Measurements from ENCODE around the gene PEX10. TPM values are rescaled to one million over a fixed set of nuclear protein-coding genes. Genes with fewer than 3 reads are reported as not detected.

Gene PEX10
- total RNA-seq, 1 donor from 2014 or later = 24.9 TPM

- DNase-seq (ENCODE audit: low read depth in 2 of 2) = no peak
Observed at GRCh38 chr1:2389644-2390043, 22.7 kb downstream of the PEX10 start.

DNA sequence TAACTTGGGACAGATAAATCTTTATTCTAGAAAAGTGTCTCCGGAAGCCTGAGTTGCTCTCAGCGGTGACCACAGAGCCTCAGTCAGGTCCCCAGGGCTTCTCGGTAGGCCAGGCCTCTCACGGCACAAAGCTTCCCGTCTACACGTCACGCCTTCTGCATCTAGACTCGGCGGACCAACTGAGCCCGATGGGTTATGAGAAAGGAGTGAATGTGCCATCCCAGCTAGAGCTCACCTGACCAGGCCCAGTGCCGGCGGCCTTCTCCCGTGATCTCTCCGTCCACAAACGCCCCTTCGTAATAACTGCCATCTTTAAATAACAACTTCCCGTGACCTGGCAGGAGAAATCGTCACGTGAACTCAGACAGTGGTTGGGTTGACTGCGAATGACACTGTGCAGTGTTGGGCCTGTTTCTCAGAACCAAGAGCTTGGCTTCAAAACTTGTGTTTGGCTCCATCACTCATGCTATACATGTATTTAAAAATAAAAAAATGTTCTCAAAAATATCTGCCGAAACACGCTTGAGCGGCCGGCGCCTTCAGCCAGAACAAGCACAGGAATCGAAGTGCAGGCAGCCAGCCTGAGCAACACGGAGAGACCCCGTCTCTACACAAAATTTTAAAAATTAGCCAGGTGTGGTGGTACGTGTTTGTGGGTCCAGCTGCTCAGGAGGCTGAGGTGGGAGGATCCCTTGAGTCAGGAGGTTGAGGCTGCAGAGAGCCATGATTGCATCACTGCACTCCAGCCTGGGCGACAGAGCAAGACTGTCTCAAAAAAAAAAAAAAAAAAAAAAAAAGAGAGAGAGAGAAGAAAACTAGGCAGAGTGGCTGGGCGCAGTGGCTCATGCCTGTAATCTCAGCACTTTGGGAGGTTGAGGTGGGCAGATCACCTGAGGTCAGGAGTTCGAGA is 24.1 kb downstream of the PEX10 start:
- no peak for DNase-seq (ENCODE audit: low read depth in 2 of 2)

- no peak for DNase-seq (ENCODE audit: low read depth in 2 of 2)
Observed at GRCh38 chr1:2386636-2387611, 25.4 kb downstream of the PEX10 start.

GRCh38 chr1:2385606-2386280 is 26.6 kb downstream of the PEX10 start:
- no peak for DNase-seq (ENCODE audit: low read depth in 2 of 2)

GRCh38 chr1:2384941-2385481 is 27.4 kb downstream of the PEX10 start:
- DNase-seq (ENCODE audit: low read depth in 2 of 2) = no peak

DNA sequence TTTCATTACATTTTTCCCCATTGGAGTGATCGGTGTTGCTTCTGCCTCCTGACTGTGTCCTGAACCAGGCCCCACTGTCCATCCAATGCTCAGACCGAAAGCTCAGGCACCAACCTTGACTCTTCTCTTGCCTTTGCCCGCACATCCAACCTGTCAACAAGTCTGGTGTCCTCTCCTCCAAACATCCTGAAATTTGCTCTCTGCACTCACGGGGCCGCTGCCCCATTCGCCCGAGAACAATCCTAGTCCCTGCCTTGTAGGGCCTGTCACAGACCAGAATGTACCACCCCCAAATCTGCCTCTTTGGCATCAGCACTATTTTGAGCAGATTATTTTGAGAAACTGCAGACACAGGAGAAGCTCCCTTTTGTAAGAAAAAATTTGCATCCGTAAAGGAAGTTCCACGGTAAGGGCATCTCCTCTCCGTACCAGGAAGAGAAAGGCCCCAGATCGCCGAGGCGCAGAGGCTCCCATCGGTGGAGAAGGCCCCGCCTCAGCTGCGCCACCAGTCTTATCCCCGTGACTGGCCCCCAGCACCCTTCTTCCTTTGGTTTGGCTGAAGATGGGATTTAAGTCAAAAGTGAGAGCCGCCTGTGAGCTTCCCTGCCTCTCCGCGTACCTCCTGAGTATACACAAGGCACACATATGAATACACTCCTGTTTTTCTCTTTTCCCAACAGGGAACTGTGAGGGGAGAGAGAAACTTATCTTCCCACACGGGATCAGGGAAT is 28.1 kb downstream of the PEX10 start:
- no peak for DNase-seq (ENCODE audit: low read depth in 2 of 2)

DNA sequence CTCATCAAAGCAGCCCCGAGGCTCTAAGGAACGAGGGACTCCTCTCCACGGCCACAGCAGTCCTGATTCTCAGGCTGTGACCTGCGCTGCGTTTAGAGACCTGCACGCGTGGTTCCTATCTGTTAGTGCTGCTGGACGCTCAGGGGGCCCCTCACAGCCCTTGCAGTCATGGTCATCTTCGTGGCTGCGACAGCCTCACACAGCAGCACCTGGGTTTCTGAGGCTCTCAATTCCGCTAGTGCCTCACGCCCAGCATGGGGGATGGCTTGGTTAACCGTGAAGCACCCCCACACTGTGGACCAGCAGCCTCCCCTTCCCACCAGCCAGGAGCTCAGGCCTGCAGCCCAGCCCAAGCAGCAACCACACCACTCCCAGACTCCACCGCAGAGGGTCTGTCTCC is 28.8 kb downstream of the PEX10 start:
- DNase-seq (ENCODE audit: low read depth in 2 of 2) = no peak

GRCh38 chr1:2382621-2383361 is 29.6 kb downstream of the PEX10 start:
- peak in 1 of 2 donors; percentile 40 for DNase-seq (ENCODE audit: low read depth in 2 of 2)

DNA sequence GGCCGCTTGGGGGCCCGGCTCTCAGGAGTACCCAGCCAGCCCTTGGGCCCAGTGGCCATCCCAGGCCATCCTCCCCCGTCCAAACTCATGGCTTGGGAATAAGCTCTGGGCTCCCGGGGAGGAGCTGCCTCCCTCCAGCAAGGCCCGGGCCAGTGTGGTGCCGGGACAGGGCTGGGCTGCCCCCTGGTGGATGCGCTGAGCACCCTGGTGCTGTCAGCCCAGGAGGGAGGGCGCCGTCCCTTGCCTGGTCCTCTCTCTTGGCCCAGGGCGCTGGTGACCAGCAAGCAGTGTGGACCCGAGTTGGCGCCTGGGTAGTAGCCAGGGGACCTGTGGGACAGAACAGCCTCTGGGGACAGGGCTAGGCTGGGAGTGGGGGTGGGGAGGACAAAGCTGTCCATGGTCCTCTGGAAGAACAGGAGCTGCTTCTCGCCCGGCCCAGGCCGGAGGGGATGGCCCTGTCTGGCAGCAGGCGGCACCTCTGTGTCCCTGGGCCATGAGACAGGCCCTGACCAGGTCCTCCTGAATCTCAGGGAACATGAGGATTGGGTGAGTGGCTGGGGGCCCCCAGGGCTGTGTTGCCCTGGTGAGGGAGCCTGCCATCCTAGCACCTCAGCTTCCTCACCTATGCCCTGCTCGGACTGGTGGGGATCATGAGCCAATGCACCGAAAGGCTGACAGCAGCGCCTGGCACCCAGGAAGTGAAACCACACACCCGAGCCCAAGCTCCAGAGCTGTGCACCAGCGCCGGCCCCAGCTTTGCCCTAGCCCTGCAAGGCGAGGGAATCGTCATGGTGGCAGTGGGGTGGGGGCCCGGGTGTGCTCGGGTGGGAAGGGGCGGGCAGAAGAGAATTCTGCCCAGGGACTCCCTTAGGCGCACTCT is 30.4 kb downstream of the PEX10 start:
- DNase-seq (ENCODE audit: low read depth in 2 of 2) = peak; percentile 47 to 75

GRCh38 chr1:2380816-2381591 is 31.4 kb downstream of the PEX10 start:
- no peak for DNase-seq (ENCODE audit: low read depth in 2 of 2)

- no peak for DNase-seq (ENCODE audit: low read depth in 2 of 2)
Observed at GRCh38 chr1:2379733-2380404, 32.5 kb downstream of the PEX10 start.

GRCh38 chr1:2378956-2379732 is 33.2 kb downstream of the PEX10 start:
- no peak for DNase-seq (ENCODE audit: low read depth in 2 of 2)

GRCh38 chr1:2378441-2378851 is 33.9 kb downstream of the PEX10 start:
- DNase-seq (ENCODE audit: low read depth in 2 of 2) = no peak

DNA sequence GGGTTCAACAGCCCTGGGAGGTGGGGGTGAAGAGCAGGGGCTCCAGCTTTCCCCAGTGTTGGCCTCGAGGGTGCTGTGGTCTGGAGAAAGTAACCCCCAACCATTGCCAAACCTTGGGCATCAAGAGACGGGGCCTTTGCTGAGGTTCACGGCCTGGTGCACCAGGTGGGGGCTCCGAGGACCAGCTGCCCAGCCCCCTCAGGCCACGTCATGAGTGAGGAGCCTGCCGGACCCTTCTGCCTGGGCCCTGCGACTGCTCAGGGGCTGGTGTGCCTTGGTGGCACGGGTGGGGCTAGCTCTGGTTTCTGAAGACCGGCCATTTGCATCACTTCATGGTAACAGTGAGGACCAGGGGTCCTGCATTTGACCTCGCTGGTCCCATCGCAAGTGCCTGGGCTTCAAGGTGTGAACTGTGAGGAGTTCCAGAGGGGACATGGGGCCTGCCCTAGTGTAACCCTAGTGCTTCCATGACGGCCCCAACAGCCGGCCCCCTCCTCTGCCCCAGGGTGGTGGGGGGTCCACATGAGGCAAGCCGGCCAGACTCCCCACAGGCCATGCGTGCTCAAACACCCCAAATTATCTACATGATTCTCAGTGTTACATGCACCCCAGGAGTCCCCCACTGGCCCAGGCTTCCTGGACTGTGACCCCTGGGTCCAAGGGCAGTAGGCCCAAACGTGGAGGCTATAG is 34.5 kb downstream of the PEX10 start:
- DNase-seq (ENCODE audit: low read depth in 2 of 2) = no peak

GRCh38 chr1:2376931-2377672 is 35.3 kb downstream of the PEX10 start:
- DNase-seq (ENCODE audit: low read depth in 2 of 2) = no peak

Data from dermis microvascular lymphatic vessel endothelial cell (primary cell).